ENCODE measurements around the gene GPATCH8.

DNA sequence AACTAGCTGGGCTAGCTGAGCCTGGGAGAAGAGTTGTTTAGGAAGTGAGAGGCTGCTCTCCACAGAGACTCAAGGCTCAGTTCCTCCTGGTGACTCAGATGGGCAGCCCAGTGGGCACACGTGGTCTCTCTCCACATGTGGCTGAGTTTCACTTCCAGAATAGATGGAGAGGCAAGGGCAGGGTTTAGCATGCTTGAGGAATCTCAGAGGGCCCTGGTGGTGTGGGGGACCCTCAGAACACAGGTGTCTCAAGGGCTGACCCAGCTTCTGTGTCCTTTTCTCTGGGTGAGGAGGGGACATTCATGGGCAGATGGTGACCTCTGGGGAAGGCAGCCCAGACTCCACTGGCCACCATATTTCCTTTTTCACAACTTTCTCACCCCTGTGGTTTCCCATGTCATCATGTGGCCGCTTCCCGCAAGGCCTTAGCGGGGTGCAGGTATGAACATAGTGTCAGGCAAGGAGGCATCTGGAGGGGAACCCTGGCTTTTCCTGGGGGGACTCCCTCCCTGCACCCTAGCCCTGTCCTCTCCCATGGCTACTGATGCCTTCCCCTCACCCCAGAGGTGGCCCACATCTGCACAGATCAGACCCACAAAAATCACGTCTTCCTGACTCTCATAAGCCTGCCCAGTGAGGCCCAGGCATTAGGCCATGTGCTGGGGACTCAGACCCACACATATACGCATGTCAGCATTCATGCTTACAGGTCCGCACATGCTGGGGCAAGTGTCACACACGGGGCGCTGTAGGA lies 154.8 kb downstream of the GPATCH8 start:
- TF ChIP-seq, protein P1, sequence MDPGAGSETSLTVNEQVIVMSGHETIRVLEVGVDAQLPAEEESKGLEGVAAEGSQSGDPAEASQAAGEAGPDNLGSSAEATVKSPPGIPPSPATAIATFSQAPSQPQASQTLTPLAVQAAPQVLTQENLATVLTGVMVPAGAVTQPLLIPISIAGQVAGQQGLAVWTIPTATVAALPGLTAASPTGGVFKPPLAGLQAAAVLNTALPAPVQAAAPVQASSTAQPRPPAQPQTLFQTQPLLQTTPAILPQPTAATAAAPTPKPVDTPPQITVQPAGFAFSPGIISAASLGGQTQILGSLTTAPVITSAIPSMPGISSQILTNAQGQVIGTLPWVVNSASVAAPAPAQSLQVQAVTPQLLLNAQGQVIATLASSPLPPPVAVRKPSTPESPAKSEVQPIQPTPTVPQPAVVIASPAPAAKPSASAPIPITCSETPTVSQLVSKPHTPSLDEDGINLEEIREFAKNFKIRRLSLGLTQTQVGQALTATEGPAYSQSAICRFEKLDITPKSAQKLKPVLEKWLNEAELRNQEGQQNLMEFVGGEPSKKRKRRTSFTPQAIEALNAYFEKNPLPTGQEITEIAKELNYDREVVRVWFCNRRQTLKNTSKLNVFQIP (CRISPR knock-in tag; IDR thresholded peaks at IDR 0.05; ENCODE audit: borderline replicate concordance, low read depth): no peak
- TF ChIP-seq, protein P2, sequence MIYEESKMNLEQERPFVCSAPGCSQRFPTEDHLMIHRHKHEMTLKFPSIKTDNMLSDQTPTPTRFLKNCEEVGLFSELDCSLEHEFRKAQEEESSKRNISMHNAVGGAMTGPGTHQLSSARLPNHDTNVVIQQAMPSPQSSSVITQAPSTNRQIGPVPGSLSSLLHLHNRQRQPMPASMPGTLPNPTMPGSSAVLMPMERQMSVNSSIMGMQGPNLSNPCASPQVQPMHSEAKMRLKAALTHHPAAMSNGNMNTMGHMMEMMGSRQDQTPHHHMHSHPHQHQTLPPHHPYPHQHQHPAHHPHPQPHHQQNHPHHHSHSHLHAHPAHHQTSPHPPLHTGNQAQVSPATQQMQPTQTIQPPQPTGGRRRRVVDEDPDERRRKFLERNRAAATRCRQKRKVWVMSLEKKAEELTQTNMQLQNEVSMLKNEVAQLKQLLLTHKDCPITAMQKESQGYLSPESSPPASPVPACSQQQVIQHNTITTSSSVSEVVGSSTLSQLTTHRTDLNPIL (CRISPR knock-in tag; IDR thresholded peaks at IDR 0.05; ENCODE audit: low read depth): no peak
- no peak for TF ChIP-seq ESRRG (CRISPR knock-in tag; IDR thresholded peaks at IDR 0.05)
- TF ChIP-seq, protein P3, sequence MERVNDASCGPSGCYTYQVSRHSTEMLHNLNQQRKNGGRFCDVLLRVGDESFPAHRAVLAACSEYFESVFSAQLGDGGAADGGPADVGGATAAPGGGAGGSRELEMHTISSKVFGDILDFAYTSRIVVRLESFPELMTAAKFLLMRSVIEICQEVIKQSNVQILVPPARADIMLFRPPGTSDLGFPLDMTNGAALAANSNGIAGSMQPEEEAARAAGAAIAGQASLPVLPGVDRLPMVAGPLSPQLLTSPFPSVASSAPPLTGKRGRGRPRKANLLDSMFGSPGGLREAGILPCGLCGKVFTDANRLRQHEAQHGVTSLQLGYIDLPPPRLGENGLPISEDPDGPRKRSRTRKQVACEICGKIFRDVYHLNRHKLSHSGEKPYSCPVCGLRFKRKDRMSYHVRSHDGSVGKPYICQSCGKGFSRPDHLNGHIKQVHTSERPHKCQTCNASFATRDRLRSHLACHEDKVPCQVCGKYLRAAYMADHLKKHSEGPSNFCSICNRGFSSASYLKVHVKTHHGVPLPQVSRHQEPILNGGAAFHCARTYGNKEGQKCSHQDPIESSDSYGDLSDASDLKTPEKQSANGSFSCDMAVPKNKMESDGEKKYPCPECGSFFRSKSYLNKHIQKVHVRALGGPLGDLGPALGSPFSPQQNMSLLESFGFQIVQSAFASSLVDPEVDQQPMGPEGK (CRISPR knock-in tag; IDR thresholded peaks at IDR 0.05; ENCODE audit: borderline replicate concordance): no peak
- TF ChIP-seq ZNF70 (CRISPR knock-in tag; IDR thresholded peaks at IDR 0.05): no peak
- no peak for TF ChIP-seq TCF4 (CRISPR knock-in tag; IDR thresholded peaks at IDR 0.05; ENCODE audit: borderline replicate concordance)
- TF ChIP-seq ZFP30 (CRISPR knock-in tag; IDR thresholded peaks at IDR 0.05): no peak
- no peak for TF ChIP-seq ZNF8 (CRISPR knock-in tag; IDR thresholded peaks at IDR 0.05)
- no peak for TF ChIP-seq RARB (CRISPR knock-in tag; IDR thresholded peaks at IDR 0.05)
- no peak for TF ChIP-seq ARNTL (CRISPR knock-in tag; IDR thresholded peaks at IDR 0.05; ENCODE audit: borderline replicate concordance, low read depth)
- TF ChIP-seq ISL1 (CRISPR knock-in tag; IDR thresholded peaks at IDR 0.05): no peak

Data from SK-N-SH treated with all-trans-retinoic acid at 6 μM for 48 hours (cell line).